HepG2 (cell line): ENCODE results near the gene C12orf60. TPM values are rescaled to one million over a fixed set of nuclear protein-coding genes. Genes with fewer than 3 reads are reported as not detected.

Experiments
- ATRX ChIP-seq: sonication (generic); formaldehyde crosslinking; IDR thresholded peaks from 2 replicates; pipeline ENCODE4 v1.4.0; 2020; ENCODE audit warnings: missing genetic modification reagents, borderline replicate concordance
- DMAP1 ChIP-seq: IDR thresholded peaks from 2 replicates; pipeline ENCODE4 v1.6.1; 2016
- FOSL1 ChIP-seq: sonication (generic); formaldehyde crosslinking; IDR thresholded peaks from 2 replicates; pipeline ENCODE4 v1.9.0; 2021; ENCODE audit warnings: missing genetic modification reagents, borderline replicate concordance
- FOXC1 ChIP-seq: sonication (generic); formaldehyde crosslinking; IDR thresholded peaks from 2 replicates; pipeline ENCODE4 v1.8.0; 2022; ENCODE audit warnings: mild to moderate bottlenecking, missing genetic modification reagents, borderline replicate concordance
- GATAD2A ChIP-seq: IDR thresholded peaks from 2 replicates; pipeline ENCODE4 v1.6.1; 2016
- KLF16 ChIP-seq, 2 experiments: sonication (generic) in 1 of 2; formaldehyde crosslinking in 1 of 2; IDR thresholded peaks; 2 replicates each; pipeline versions ENCODE4 v1.6.1 to v1.8.0; 2016 to 2023; ENCODE audit warnings: missing genetic modification reagents in 2 of 2, missing compliant biosample characterization in 1 of 2
- MIER3 ChIP-seq: IDR thresholded peaks from 2 replicates; pipeline ENCODE4 v1.6.1; 2016; ENCODE audit warnings: missing compliant biosample characterization, borderline replicate concordance
- MLX ChIP-seq: IDR thresholded peaks from 2 replicates; pipeline ENCODE4 v1.6.1; 2016
- MXD3 ChIP-seq: IDR thresholded peaks from 2 replicates; pipeline ENCODE4 v1.6.1; 2016; ENCODE audit warnings: mild to moderate bottlenecking, missing biosample characterization, missing genetic modification reagents
- MYPOP ChIP-seq: sonication (generic); formaldehyde crosslinking; IDR thresholded peaks from 2 replicates; pipeline ENCODE4 v1.8.1; 2023; ENCODE audit warnings: mild to moderate bottlenecking, moderate library complexity, missing genetic modification reagents
- NCOA5 ChIP-seq: sonication (generic); formaldehyde crosslinking; IDR thresholded peaks from 2 replicates; pipeline ENCODE4 v1.4.0; 2020; ENCODE audit warnings: missing genetic modification reagents
- NFE2L2 ChIP-seq: fragments of 150-350 bp; IDR thresholded peaks from 2 replicates; pipeline ENCODE4 v1.6.1; 2014; ENCODE audit warnings: low read length
- PITX1 ChIP-seq: sonication (generic); formaldehyde crosslinking; IDR thresholded peaks from 2 replicates; pipeline ENCODE4 v1.5.1; 2020; ENCODE audit warnings: mild to moderate bottlenecking, missing genetic modification reagents
- PPARG ChIP-seq: conservative IDR thresholded peaks from 2 replicates; pipeline ENCODE4 v1.6.1; 2016; ENCODE audit warnings: missing biosample characterization, missing genetic modification reagents
- RNF2 ChIP-seq: fragments of 450-650 bp; conservative IDR thresholded peaks from 2 replicates; pipeline ENCODE4 v1.6.1; 2016; ENCODE audit warnings: low read depth
- SNAI1 ChIP-seq: sonication (generic); formaldehyde crosslinking; IDR thresholded peaks from 2 replicates; pipeline ENCODE4 v1.5.0; 2020; ENCODE audit warnings: mild to moderate bottlenecking, missing genetic modification reagents, borderline replicate concordance
- SNAPC5 ChIP-seq: sonication (generic); formaldehyde crosslinking; IDR thresholded peaks from 2 replicates; pipeline ENCODE4 v1.8.1; 2023; ENCODE audit warnings: mild to moderate bottlenecking, missing genetic modification reagents, borderline replicate concordance
- TFDP2 ChIP-seq: sonication (generic); formaldehyde crosslinking; IDR thresholded peaks from 2 replicates; pipeline ENCODE4 v1.4.0; 2020; ENCODE audit warnings: missing genetic modification reagents
- TSC22D2 ChIP-seq: sonication (generic); formaldehyde crosslinking; IDR thresholded peaks from 2 replicates; pipeline ENCODE4 v1.5.1; 2020; ENCODE audit warnings: missing genetic modification reagents, mild to moderate bottlenecking, borderline replicate concordance
- ZBTB46 ChIP-seq: sonication (generic); formaldehyde crosslinking; IDR thresholded peaks from 2 replicates; pipeline ENCODE4 v1.4.0; 2020; ENCODE audit warnings: mild to moderate bottlenecking, missing genetic modification reagents, borderline replicate concordance
- ZFP36L2 ChIP-seq: sonication (generic); formaldehyde crosslinking; IDR thresholded peaks from 2 replicates; pipeline ENCODE4 v1.4.0; 2020; ENCODE audit warnings: missing genetic modification reagents
- ZMAT3 ChIP-seq: sonication (generic); formaldehyde crosslinking; conservative IDR thresholded peaks from 2 replicates; pipeline ENCODE4 v1.7.0; 2021; ENCODE audit warnings: missing genetic modification reagents
- ZNF251 ChIP-seq: sonication (generic); formaldehyde crosslinking; IDR thresholded peaks from 2 replicates; pipeline ENCODE4 v1.9.0; 2021; ENCODE audit warnings: mild to moderate bottlenecking, missing genetic modification reagents
- ZNF256 ChIP-seq: sonication (generic); formaldehyde crosslinking; conservative IDR thresholded peaks from 2 replicates; pipeline ENCODE4 v1.4.0; 2020; ENCODE audit warnings: missing genetic modification reagents
- ZNF569 ChIP-seq: sonication (generic); formaldehyde crosslinking; IDR thresholded peaks from 2 replicates; pipeline ENCODE4 v1.5.0; 2020; ENCODE audit warnings: mild to moderate bottlenecking, missing genetic modification reagents, moderate library complexity, borderline replicate concordance
- ZNF576 ChIP-seq: sonication (generic); formaldehyde crosslinking; IDR thresholded peaks from 2 replicates; pipeline ENCODE4 v1.4.0; 2020; ENCODE audit warnings: mild to moderate bottlenecking, missing genetic modification reagents
- ZNF777 ChIP-seq: sonication (generic); formaldehyde crosslinking; IDR thresholded peaks from 2 replicates; pipeline ENCODE4 v1.4.0; 2020; ENCODE audit warnings: missing genetic modification reagents
- ZNF792 ChIP-seq: IDR thresholded peaks from 2 replicates; pipeline ENCODE4 v1.6.1; 2016
- polyA plus RNA-seq, 8 experiments: library from polyadenylated mRNA; depleted of rRNA in 3 of 8; stranded (reverse) in 7 of 8; unstranded in 1 of 8; fragments of >200 nt; fragmentation: Illumina TruSeq in 4 of 8; extraction: Trizol in 4 of 8; gene quantifications; 2 replicates each; pipeline versions ENCODE4 v1.2.1 to v1.2.3, GENCODE V29; 2011 to 2016; ENCODE audit warnings: low read depth in 4 of 8, missing spikeins in 1 of 8, mixed read lengths in 1 of 8; ENCODE audit not compliant: insufficient read depth in 1 of 8
- total RNA-seq, 5 experiments: library from RNA; depleted of rRNA; stranded (reverse); fragments of >200 nt; fragmentation: Illumina TruSeq; extraction: Trizol; gene quantifications; 2 replicates each; pipeline ENCODE4 v1.2.3, GENCODE V29; 2016; ENCODE audit warnings: low read depth in 1 of 5

Gene C12orf60
- total and polyA plus RNA-seq, 2 of the 13 experiments (the other 11 are each of a cell fraction or from before 2014, with no cell fraction given), result 0.55 to 1.4 TPM

GRCh38 chr12:14843425-14843887 is 40.0 kb downstream of the C12orf60 start, which contains the start of gene ART4 (continued):
- TF ChIP-seq TFDP2 (CRISPR knock-in tag), result peak; percentile 47; the same call in 1 of the 2 replicates
- TF ChIP-seq SNAPC5, result no peak
- TF ChIP-seq MLX (CRISPR knock-in tag), result no peak
- 0 out of 2 replicates have a peak, but pooled peaks have one; percentile 27 for TF ChIP-seq ZNF792 (CRISPR knock-in tag)
- TF ChIP-seq FOSL1, result no peak
- TF ChIP-seq ZMAT3 (CRISPR knock-in tag), result no peak
- 0 out of 2 replicates have a peak, but pooled peaks have one; percentile 40 for TF ChIP-seq PPARG (CRISPR knock-in tag)
- TF ChIP-seq ZNF777, result no peak
- TF ChIP-seq ATRX (CRISPR knock-in tag), result no peak
- TF ChIP-seq MYPOP, result no peak
- peak; percentile 63; the same call in 1 of the 2 replicates for TF ChIP-seq PITX1 (CRISPR knock-in tag)
- TF ChIP-seq SNAI1 (CRISPR knock-in tag), result no peak
- no peak for TF ChIP-seq MXD3 (CRISPR knock-in tag)
- TF ChIP-seq ZNF576 (CRISPR knock-in tag), result no peak
- peak; percentile 19; the same call in 1 of the 2 replicates for TF ChIP-seq MIER3 (CRISPR knock-in tag)
- TF ChIP-seq NCOA5 (CRISPR knock-in tag), result no peak
- no peak for TF ChIP-seq ZBTB46 (CRISPR knock-in tag)
- TF ChIP-seq NFE2L2, result no peak
- no peak for TF ChIP-seq ZNF569 (CRISPR knock-in tag)
- no peak for TF ChIP-seq ZNF251 (CRISPR knock-in tag)
- TF ChIP-seq DMAP1 (CRISPR knock-in tag), result 0 out of 2 replicates have a peak, but pooled peaks have one; percentile 1
- TF ChIP-seq ZFP36L2 (CRISPR knock-in tag), result no peak
- TF ChIP-seq RNF2, result no peak
- TF ChIP-seq TSC22D2 (CRISPR knock-in tag), result no peak
- TF ChIP-seq GATAD2A (CRISPR knock-in tag), result peak; percentile 43
- TF ChIP-seq FOXC1 (CRISPR knock-in tag), result no peak
- TF ChIP-seq KLF16 (CRISPR knock-in tag; IDR thresholded peaks at IDR 0.05), result no peak
- TF ChIP-seq ZNF256 (CRISPR knock-in tag), result no peak; the same call in 1 of the 2 replicates
